A549 (cell line): ENCODE results near the gene CCDC142.

Experiments used
- BCL3 ChIP-seq: fragments of >200 bp; sonication (Bioruptor Twin); formaldehyde crosslinking; IDR thresholded peaks from 3 replicates; pipeline ENCODE4 v1.6.1; 2016
- CHD2 ChIP-seq: fragments of 150-350 bp; IDR thresholded peaks from 2 replicates; pipeline ENCODE4 v1.6.1; 2014; ENCODE audit warnings: low read length; ENCODE audit not compliant: partially characterized antibody
- CTCF ChIP-seq: fragments of >200 bp; sonication (Bioruptor Twin); formaldehyde crosslinking; IDR thresholded peaks from 3 replicates; pipeline ENCODE4 v1.5.1; 2016
- ESRRA ChIP-seq: fragments of 150-350 bp; IDR thresholded peaks from 2 replicates; pipeline ENCODE4 v1.6.1; 2014; ENCODE audit warnings: mild to moderate bottlenecking, low read length, borderline replicate concordance
- HES2 ChIP-seq: fragments of >200 bp; sonication (Bioruptor Twin); formaldehyde crosslinking; IDR thresholded peaks from 2 replicates; pipeline ENCODE4 v1.6.1; 2016
- JUNB ChIP-seq: fragments of >200 bp; sonication (Bioruptor Twin); formaldehyde crosslinking; IDR thresholded peaks from 2 replicates; pipeline ENCODE4 v1.6.1; 2016
- MAFK ChIP-seq: fragments of 450-650 bp; IDR thresholded peaks from 2 replicates; pipeline ENCODE4 v1.6.1; 2014; ENCODE audit not compliant: partially characterized antibody
- MAX ChIP-seq: IDR thresholded peaks from 2 replicates; pipeline ENCODE4 v1.6.1; 2012
- NFE2L2 ChIP-seq: fragments of 150-350 bp; conservative IDR thresholded peaks from 2 replicates; pipeline ENCODE4 v1.6.1; 2014; ENCODE audit warnings: low read length
- PBX3 ChIP-seq: IDR thresholded peaks from 2 replicates; pipeline ENCODE4 v1.6.1; 2012
- RAD21 ChIP-seq, 2 experiments: fragments of >200 bp in 1 of 2; sonication (Bioruptor Twin) in 1 of 2; formaldehyde crosslinking in 1 of 2; IDR thresholded peaks in 1 of 2; conservative IDR thresholded peaks in 1 of 2; 2 replicates in 1 of 2; 3 replicates in 1 of 2; pipeline ENCODE4 v1.6.1; 2012 to 2018; ENCODE audit warnings: inconsistent platforms in 1 of 2
- RCOR1 ChIP-seq: fragments of 150-350 bp; IDR thresholded peaks from 2 replicates; pipeline ENCODE4 v1.6.1; 2014; ENCODE audit warnings: antibody characterized with exemption, low read length, low read depth
- REST ChIP-seq: fragments of 200-600 bp; sonication (generic); IDR thresholded peaks from 2 replicates; pipeline ENCODE4 v1.6.1; 2016; ENCODE audit warnings: antibody characterized with exemption, mild to moderate bottlenecking, moderate library complexity
- SMC3 ChIP-seq: fragments of >200 bp; sonication (Bioruptor Twin); formaldehyde crosslinking; IDR thresholded peaks from 3 replicates; pipeline ENCODE4 v1.6.1; 2018; ENCODE audit warnings: inconsistent platforms

GRCh38 chr2:74458938-74459363 lies 23.8 kb downstream of the CCDC142 start:
- TF ChIP-seq RAD21 (conservative IDR thresholded peaks at IDR 0.05 in 1 of 2, IDR thresholded peaks at IDR 0.05 in 1 of 2) (no peak), CTCF (no peak), NFE2L2 (no peak), SMC3 (no peak), REST (no peak), ESRRA (no peak), JUNB (no peak), MAFK (no peak), PBX3 (no peak; the same call in 1 of the 2 replicates), CHD2 (no peak), HES2 (no peak), MAX (no peak), RCOR1 (no peak), BCL3 (no peak)
